Aorta (tissue), 5 donors: ENCODE measurements around the gene CACYBP. TPM values are rescaled to one million over a fixed set of nuclear protein-coding genes. Genes with fewer than 3 reads are reported as not detected.

Experiments
- ATAC-seq: fragments of 200-7000 bp; cut with Tn5 transposase; one replicate; pipeline ENCODE4 v1.9.1; 2022; ENCODE audit warnings: moderate library complexity; ENCODE audit not compliant: low FRiP score
- DNase-seq, 2 donors: peaks; one replicate each; pipeline ENCODE4 v3.0.0-alpha.2; 2020
- H3K27ac ChIP-seq, 2 donors: one replicate each; pipeline ENCODE4 v1.5.1; 2013; ENCODE audit warnings: low read length in 2 of 2, mild to moderate bottlenecking in 2 of 2, moderate library complexity in 2 of 2, control low read depth in 1 of 2, inconsistent platforms in 1 of 2, low read depth in 1 of 2
- H3K27me3 ChIP-seq, 2 donors: one replicate each; pipeline ENCODE4 v1.6.1; 2013; ENCODE audit warnings: control low read depth in 1 of 2, low read length in 1 of 2, mild to moderate bottlenecking in 1 of 2, moderate library complexity in 1 of 2; ENCODE audit not compliant: insufficient read depth in 2 of 2, control insufficient read depth in 1 of 2
- H3K36me3 ChIP-seq, 2 donors: one replicate each; pipeline ENCODE4 v1.6.1; 2013; ENCODE audit warnings: control low read depth in 1 of 2, low read length in 1 of 2, mild to moderate bottlenecking in 1 of 2; ENCODE audit not compliant: insufficient read depth in 2 of 2, control insufficient read depth in 1 of 2
- H3K4me1 ChIP-seq, 2 donors: one replicate each; pipeline ENCODE4 v1.6.1; 2013; ENCODE audit warnings: low read length in 2 of 2, control low read depth in 1 of 2, mild to moderate bottlenecking in 1 of 2, moderate library complexity in 1 of 2; ENCODE audit not compliant: insufficient read depth in 2 of 2, control insufficient read depth in 1 of 2
- H3K4me3 ChIP-seq, 2 donors: one replicate each; pipeline ENCODE4 v1.5.1; 2013; ENCODE audit warnings: low read length in 2 of 2, control low read depth in 1 of 2, mild to moderate bottlenecking in 1 of 2
- H3K9me3 ChIP-seq: one replicate; pipeline ENCODE4 v1.6.1; 2013; ENCODE audit warnings: mild to moderate bottlenecking, low read length; ENCODE audit not compliant: control insufficient read depth
- WGBS, 2 donors: extraction: QIAGEN DNeasy Blood & Tissue Kit; methylation state at CpG; one replicate each; pipeline ENCODE4 v1.1.7; 2013; 5-methylcytosine and 5-hydroxymethylcytosine counted together
- intact Hi-C, 2 donors: fragments of 100-400 bp; cut with DNase I; formaldehyde crosslinking; loops; one replicate each; pipeline versions ENCODE4 v1.14.2 to v1.15.0; 2022
- polyA plus RNA-seq, 2 donors: library from polyadenylated mRNA; stranded (reverse); fragments of 200-250 nt; gene quantifications; one replicate each; pipeline ENCODE4 v1.2.3, GENCODE V29; 2013
- total RNA-seq, 2 donors: library from RNA; stranded (reverse); fragmentation: NEBNext Ultra II Directional; extraction: Animal tissue kit (Norgen Biotek cat#: 25700); gene quantifications; one replicate each; pipeline ENCODE4 v1.2.1, GENCODE V29; 2021
- donor health status: healthy with polysubstance abuse.
- donor health status: Bipolar disorder and iron deficiency.
- donor health status: DM: no; HTN: no; CAD: no.
- donor health status: DM: no; HTN: no; CAD: no.
- donor health status: DM: yes; HTN: yes; CAD: no.

CACYBP gene
- total and polyA plus RNA-seq, 4 donors: 43.5 to 76.5 (median 62.2) TPM

DNA sequence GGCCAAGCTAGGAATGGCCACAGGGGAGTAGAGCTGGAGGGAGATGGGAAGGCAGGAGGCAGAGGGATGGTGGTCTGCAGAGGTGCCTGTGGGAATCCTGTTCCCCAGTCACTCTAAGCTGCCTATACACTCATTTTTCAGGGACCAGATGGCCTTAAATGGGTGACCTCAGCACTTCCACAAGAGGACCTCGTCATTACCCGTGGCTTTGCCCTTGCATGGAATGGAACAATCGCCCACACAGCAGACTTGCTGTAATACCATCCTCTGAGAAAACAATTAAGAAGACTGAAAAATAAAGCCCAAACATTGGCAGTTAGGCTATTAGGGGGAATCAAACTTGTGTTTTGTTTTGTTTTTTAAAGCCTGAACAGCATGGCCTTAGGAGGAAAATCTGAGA is 55.0 kb downstream of the CACYBP start:
- H3K9me3 ChIP-seq: no peaks in the 10 kb centered on the region
- intact Hi-C loops: no loop called here
- no peak for DNase-seq
- 77 to 81% methylated on average over 3 of the region's 3 CpGs for whole genome bisulfite sequencing, 2 donors
- H3K36me3 ChIP-seq: no peaks in the 10 kb centered on the region
- H3K27ac ChIP-seq: no peak overlapping the region
- H3K27me3 ChIP-seq: no peaks in the 10 kb centered on the region
- no peaks in the 10 kb centered on the region for H3K4me1 ChIP-seq
- no peak overlapping the region for H3K4me3 ChIP-seq
- no peak for ATAC-seq

Other genes starting within 250 kb of the CACYBP start
- 10 to 100 TPM; 22.0 to 28.3 TPM for gene MRPS14, start 23.5 kb downstream of the CACYBP start, total RNA-seq
- gene MRPS14, start 23.5 kb downstream of the CACYBP start, polyA plus RNA-seq: 10 to 100 TPM; 21.5 to 22.7 TPM
- gene TNN, start 67.9 kb downstream of the CACYBP start, total RNA-seq: under 1 TPM in 1 of 2 donors, not detected in 1; 0.30 TPM
- under 1 TPM in 1 of 2 donors, not detected in 1; 0.25 TPM for gene TNN, start 67.9 kb downstream of the CACYBP start, polyA plus RNA-seq
- 10 to 100 TPM; 23.0 to 25.8 TPM for gene KIAA0040, start 192.8 kb downstream of the CACYBP start, total RNA-seq
- gene KIAA0040, start 192.8 kb downstream of the CACYBP start, polyA plus RNA-seq: 10 to 100 TPM in 1 of 2 donors, 1 to 10 TPM in 1; 5.6 to 11.1 TPM